ENCODE results near the gene HSPBP1. TPM values are rescaled to one million over a fixed set of nuclear protein-coding genes. Genes with fewer than 3 reads are reported as not detected.

Gene HSPBP1
- total and polyA plus RNA-seq, 4 donors = 9.4 to 31.6 (median 13.5) TPM

- TF ChIP-seq CTCF (IDR thresholded peaks at IDR 0.05; ENCODE audit: low read depth, low read length, missing input control) (no peak), SP1 (IDR thresholded peaks at IDR 0.05) (no peak)
Measured at GRCh38 chr19:55285229-55285890, 5.5 kb upstream of the HSPBP1 start (continued).

- Histone ChIP-seq H3K9me3 (ENCODE audit: control insufficient read depth in 4 of 4, low read length in 3 of 4) (no peaks in the 10 kb centered on the region), H3K36me3 (ENCODE audit: control insufficient read depth in 4 of 4, insufficient read depth in 3 of 4, low read depth in 1 of 4, low read length in 3 of 4) (no peaks in the 10 kb centered on the region), H3K4me1 (ENCODE audit: control insufficient read depth in 4 of 4, insufficient read depth in 4 of 4, low read length in 3 of 4) (peaks cover under 1 to 8% (median 3%) of the 10 kb centered on the region in 4 donors), H3K27me3 (ENCODE audit: control insufficient read depth in 4 of 4, insufficient read depth in 4 of 4, low read length in 3 of 4) (no peaks in the 10 kb centered on the region), H3K4me3 (ENCODE audit: low read depth in 1 of 3, low read length in 3 of 3) (no peak overlapping the region), H3K27ac (ENCODE audit: low read depth in 1 of 2, low read length in 2 of 2) (no peak overlapping the region), H3K9ac (ENCODE audit: low read depth in 1 of 2, low read length in 2 of 2) (no peak overlapping the region)
- WGBS = 22% methylated on average over 16 of the region's 16 CpGs
- TF ChIP-seq GABPA (IDR thresholded peaks at IDR 0.05 in 1 of 2, conservative IDR thresholded peaks at IDR 0.05 in 1 of 2) (no peak), RAD21 (IDR thresholded peaks at IDR 0.05) (no peak), NR2F2 (IDR thresholded peaks at IDR 0.05) (no peak)
- DNase-seq (ENCODE audit: low spot score) = no peak
Measured at GRCh38 chr19:55284405-55285058, 4.6 kb upstream of the HSPBP1 start.

GRCh38 chr19:55283548-55284377 is 3.9 kb upstream of the HSPBP1 start, which contains the start of gene BRSK1:
Gene BRSK1 (plus strand): TSS chr19:55283997. CDS start chr19:55284443, 446 bp downstream.
- WGBS = 7% methylated on average over 43 of the region's 44 CpGs
- Histone ChIP-seq H3K4me1 (ENCODE audit: control insufficient read depth in 4 of 4, insufficient read depth in 4 of 4, low read length in 3 of 4) (peaks cover 7 to 15% (median 10%) of the 10 kb centered on the region in 4 donors), H3K9ac (ENCODE audit: low read depth in 1 of 2, low read length in 2 of 2) (no peak within 1 kb of the TSS), H3K9me3 (ENCODE audit: control insufficient read depth in 4 of 4, low read length in 3 of 4) (no peaks in the 10 kb centered on the region), H3K27ac (ENCODE audit: low read depth in 1 of 2, low read length in 2 of 2) (no peak within 1 kb of the TSS), H3K36me3 (ENCODE audit: control insufficient read depth in 4 of 4, insufficient read depth in 3 of 4, low read depth in 1 of 4, low read length in 3 of 4) (no peaks in the 10 kb centered on the region), H3K27me3 (ENCODE audit: control insufficient read depth in 4 of 4, insufficient read depth in 4 of 4, low read length in 3 of 4) (no peaks in the 10 kb centered on the region), H3K4me3 (ENCODE audit: low read depth in 1 of 3, low read length in 3 of 3) (no peak within 1 kb of the TSS)
- no peak for DNase-seq (ENCODE audit: low spot score)
- TF ChIP-seq EGR1 (IDR thresholded peaks at IDR 0.05; ENCODE audit: low read depth in 2 of 2) = no peak

- H3K4me1 ChIP-seq (ENCODE audit: control insufficient read depth in 4 of 4, insufficient read depth in 4 of 4, low read length in 3 of 4) = peaks cover 7 to 15% (median 10%) of the 10 kb centered on the region in 4 donors
- no peaks in the 10 kb centered on the region for H3K27me3 ChIP-seq (ENCODE audit: control insufficient read depth in 4 of 4, insufficient read depth in 4 of 4, low read length in 3 of 4)
- peaks cover 0 to 19% (median 3%) of the 10 kb centered on the region in 4 donors for H3K36me3 ChIP-seq (ENCODE audit: control insufficient read depth in 4 of 4, insufficient read depth in 3 of 4, low read depth in 1 of 4, low read length in 3 of 4)
- 8% methylated on average over 23 of the region's 23 CpGs for WGBS
- H3K9ac ChIP-seq (ENCODE audit: low read depth in 1 of 2, low read length in 2 of 2) = no peak overlapping the region
- no peaks in the 10 kb centered on the region for H3K9me3 ChIP-seq (ENCODE audit: control insufficient read depth in 4 of 4, low read length in 3 of 4)
- peak overlapping the region; percentile 93 to 99 (median 99) for H3K4me3 ChIP-seq (ENCODE audit: low read depth in 1 of 3, low read length in 3 of 3)
- no peak for DNase-seq (ENCODE audit: low spot score)
- H3K27ac ChIP-seq (ENCODE audit: low read depth in 1 of 2, low read length in 2 of 2) = peak overlapping the region in 1 of 2 donors; percentile 79
- no peak for TF ChIP-seq ATF3 (IDR thresholded peaks at IDR 0.05)
- TF ChIP-seq HNF4G (IDR thresholded peaks at IDR 0.05) = no peak
- no peak for TF ChIP-seq CTCF (IDR thresholded peaks at IDR 0.05; ENCODE audit: low read depth, low read length, missing input control)
- no peak for TF ChIP-seq FOXA2 (IDR thresholded peaks at IDR 0.05)
- no peak for TF ChIP-seq GABPA (IDR thresholded peaks at IDR 0.05 in 1 of 2, conservative IDR thresholded peaks at IDR 0.05 in 1 of 2)
- no peak for TF ChIP-seq MAX (IDR thresholded peaks at IDR 0.05)
- TF ChIP-seq EGR1 (IDR thresholded peaks at IDR 0.05; ENCODE audit: low read depth in 2 of 2) = no peak
- TF ChIP-seq HNF4A (conservative IDR thresholded peaks at IDR 0.05) = no peak
- no peak for TF ChIP-seq ZBTB33 (IDR thresholded peaks at IDR 0.05)
- no peak for TF ChIP-seq FOXA1 (IDR thresholded peaks at IDR 0.05)
- no peak for TF ChIP-seq RAD21 (IDR thresholded peaks at IDR 0.05)
- no peak for TF ChIP-seq RXRA (IDR thresholded peaks at IDR 0.05)
- TF ChIP-seq TAF1 (conservative IDR thresholded peaks at IDR 0.05) = no peak
- no peak for TF ChIP-seq SP1 (IDR thresholded peaks at IDR 0.05)
- TF ChIP-seq NR2F2 (IDR thresholded peaks at IDR 0.05) = no peak
- TF ChIP-seq YY1 (IDR thresholded peaks at IDR 0.05) = no peak
Measured at GRCh38 chr19:55279340-55279739, 570 bp downstream of the HSPBP1 start.
